ENCODE measurements around the gene SORBS1.

The SORBS1 gene

DNA sequence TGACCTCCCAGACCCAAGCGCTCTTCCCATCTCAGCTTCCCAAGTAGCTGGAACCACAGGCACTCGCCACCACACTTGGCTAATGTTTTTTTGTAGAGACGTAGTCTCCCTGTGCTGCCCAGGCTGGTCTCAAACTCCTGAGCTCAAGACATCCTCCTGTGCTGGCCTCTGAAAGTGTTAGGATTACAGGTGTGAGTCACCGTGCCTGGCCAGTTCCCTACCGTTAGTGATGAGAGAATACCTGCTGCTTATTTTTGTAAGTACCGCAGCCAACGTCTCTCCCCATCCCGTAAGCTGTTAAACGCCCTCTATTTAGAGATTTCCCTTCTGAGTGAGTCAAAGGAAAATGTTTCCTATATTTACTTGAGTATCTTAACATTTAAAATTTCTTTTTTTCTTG, 231.9 kb downstream of the SORBS1 start:
- TF ChIP-seq, protein P1, sequence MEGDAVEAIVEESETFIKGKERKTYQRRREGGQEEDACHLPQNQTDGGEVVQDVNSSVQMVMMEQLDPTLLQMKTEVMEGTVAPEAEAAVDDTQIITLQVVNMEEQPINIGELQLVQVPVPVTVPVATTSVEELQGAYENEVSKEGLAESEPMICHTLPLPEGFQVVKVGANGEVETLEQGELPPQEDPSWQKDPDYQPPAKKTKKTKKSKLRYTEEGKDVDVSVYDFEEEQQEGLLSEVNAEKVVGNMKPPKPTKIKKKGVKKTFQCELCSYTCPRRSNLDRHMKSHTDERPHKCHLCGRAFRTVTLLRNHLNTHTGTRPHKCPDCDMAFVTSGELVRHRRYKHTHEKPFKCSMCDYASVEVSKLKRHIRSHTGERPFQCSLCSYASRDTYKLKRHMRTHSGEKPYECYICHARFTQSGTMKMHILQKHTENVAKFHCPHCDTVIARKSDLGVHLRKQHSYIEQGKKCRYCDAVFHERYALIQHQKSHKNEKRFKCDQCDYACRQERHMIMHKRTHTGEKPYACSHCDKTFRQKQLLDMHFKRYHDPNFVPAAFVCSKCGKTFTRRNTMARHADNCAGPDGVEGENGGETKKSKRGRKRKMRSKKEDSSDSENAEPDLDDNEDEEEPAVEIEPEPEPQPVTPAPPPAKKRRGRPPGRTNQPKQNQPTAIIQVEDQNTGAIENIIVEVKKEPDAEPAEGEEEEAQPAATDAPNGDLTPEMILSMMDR (conservative IDR thresholded peaks at IDR 0.05) = no peak
- TF ChIP-seq ZFX (IDR thresholded peaks at IDR 0.05) = no peak
- no peak overlapping the region for H3K27ac ChIP-seq

DNA sequence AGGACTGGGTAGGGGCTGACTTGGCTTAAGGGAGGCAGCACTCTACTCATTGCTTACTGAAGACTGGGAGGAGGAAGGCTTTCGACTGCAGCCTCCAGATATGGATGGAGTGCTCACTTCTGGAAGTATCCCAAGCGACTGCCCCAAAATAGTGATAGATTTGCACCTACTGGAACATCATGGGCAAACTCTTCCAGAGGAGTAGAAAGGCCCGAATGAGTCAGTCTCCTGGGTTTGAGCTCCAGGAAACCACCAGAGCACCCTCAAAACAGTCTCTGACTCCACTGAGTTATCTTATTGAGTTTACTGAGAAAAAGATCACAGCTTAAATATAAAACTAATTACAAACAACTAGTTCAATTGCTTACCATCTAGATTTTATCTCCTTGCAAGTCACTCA, 233.2 kb downstream of the SORBS1 start:
- no peak overlapping the region for H3K27ac ChIP-seq
- TF ChIP-seq, protein P1 (conservative IDR thresholded peaks at IDR 0.05) = no peak
- TF ChIP-seq ZFX (IDR thresholded peaks at IDR 0.05) = no peak

DNA sequence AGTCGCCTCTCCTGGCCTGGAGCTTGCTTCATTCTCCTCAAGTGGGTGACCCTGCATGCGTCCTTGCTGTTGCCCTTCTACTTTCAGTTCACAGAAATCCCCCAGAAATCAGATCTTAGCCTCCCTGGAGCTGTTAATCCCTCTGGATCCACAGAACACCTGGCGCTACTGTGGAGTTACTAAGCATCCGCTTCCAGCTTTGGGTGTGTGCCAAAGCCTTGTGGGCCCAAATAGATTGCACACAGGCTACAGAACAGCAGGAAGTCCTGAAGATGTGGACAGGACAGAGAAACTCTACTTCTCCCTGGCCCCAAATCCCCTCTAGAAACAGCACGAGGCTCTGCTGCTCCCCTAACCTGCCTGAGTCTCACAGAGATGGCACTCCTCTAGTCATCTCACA, 233.8 kb downstream of the SORBS1 start:
- H3K27ac ChIP-seq = no peak overlapping the region
- TF ChIP-seq ZFX (IDR thresholded peaks at IDR 0.05) = no peak
- TF ChIP-seq, protein P1 (conservative IDR thresholded peaks at IDR 0.05) = no peak

DNA sequence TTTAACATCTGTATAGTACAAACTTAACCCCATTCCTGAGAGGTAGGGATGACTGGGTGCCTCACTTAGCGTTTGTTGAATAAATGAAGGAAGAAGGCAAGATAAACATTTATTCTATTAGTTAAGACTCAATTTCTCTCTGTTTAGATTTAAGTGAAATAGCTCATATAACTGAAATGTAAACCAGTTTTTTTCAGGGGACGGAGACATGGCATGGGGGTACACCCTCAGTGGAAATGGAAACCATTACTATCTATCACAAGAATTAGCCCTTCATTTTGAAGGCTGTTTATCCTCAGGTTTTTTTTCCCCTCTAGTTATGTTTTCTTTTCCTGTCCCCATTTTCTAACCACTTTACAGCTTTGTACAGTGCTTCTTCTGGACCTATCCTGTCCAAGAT, 234.8 kb downstream of the SORBS1 start:
- H3K27ac ChIP-seq = no peak overlapping the region
- TF ChIP-seq ZFX (IDR thresholded peaks at IDR 0.05) = no peak
- TF ChIP-seq, protein P1 (conservative IDR thresholded peaks at IDR 0.05) = no peak

DNA sequence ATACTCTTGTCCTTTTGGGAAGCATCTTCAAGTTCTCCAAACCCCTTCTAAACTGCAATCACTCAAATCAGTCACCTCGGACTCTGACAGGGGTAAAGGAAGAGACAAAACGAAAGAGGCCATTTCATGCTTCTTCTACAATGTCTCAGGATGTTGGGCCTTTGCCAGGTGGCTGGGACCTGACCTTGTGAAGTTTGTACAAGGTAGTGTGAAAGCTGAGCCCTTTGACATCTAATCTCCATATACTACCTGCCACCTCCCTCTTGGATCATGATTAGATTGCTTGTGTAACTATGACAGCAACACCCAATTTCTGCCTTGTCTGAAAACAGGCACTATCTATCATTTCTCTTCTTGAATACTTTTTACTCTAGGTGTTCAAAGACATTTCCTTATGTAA, 235.3 kb downstream of the SORBS1 start:
- H3K27ac ChIP-seq = no peak overlapping the region
- TF ChIP-seq ZFX (IDR thresholded peaks at IDR 0.05) = no peak
- TF ChIP-seq, protein P1 (conservative IDR thresholded peaks at IDR 0.05) = no peak

DNA sequence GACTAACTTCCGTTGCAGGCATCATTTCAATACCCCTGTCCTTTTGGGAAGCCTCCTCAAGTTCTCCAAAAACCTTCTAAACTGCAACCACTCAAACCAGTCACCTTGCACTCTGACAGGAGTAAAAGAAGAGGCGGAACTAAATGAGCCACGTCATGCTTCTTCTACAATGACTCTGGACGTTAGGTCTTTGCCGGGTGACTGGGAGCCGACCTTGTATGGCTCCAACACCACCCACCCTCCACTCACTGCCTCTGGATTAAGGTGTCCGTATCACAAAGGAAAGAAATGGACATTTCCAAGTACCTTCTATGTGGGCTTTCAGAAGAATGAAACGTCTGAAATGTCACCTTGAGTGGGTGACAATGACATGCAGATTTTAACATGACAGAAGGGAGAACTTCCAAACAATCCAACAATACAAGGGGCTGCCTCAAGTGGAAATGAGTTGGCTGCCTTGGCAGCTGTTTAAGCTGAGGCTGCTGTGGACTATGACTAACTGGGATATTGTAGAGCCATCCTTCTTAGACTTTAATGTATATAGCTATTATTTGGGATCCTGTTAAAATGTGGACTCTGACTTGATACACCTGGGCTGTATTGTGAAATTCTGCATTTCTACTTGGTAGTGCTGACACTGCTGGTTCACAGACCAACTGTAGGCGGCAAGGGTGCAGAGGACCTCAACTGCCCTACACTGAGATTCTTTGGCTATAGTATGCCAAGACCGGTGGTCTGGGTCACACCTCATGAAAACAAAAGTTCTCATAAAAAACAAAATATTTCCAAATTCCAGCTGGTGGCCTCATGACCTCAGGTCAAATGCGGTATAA, 236.5 kb downstream of the SORBS1 start:
- TF ChIP-seq ZFX (IDR thresholded peaks at IDR 0.05) = no peak
- TF ChIP-seq, protein P1 (conservative IDR thresholded peaks at IDR 0.05) = no peak
- H3K27ac ChIP-seq = no peak overlapping the region

DNA sequence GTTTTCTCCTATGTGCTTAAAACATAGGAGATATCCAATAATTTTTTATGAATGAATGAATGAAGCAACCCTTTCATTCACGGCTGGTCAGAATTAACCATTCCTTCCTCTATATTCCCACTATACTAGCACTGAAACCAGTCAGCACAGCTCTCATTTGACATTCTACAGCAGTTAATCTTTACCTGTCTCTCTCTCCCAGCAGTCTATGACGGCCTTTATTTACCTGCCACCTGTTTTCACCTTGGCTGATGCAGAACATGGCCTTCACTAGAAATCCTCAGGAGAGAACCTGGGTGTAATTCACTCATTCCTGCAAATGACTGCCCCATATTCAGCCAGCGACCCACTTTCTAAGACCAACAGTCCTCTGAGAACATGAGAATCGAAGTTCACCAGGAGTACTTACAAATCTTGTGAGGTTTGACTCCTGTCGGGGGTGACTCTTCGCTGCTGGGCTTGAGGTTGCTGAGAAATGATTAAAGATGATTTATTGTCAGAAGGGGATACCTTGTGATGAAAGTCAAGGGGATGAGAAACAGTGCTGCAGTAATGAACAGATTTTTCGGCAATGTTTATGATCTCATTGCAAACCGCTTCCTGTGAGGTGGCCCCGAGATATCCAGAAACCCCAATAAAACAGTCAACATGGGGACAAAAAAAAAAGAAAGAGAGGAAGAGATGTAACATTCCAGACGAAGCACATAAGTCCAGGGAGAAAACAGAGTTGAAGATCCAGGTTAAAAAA, 239.4 kb downstream of the SORBS1 start:
- no peak overlapping the region for H3K27ac ChIP-seq
- TF ChIP-seq, protein P1 (conservative IDR thresholded peaks at IDR 0.05) = no peak
- no peak for TF ChIP-seq ZFX (IDR thresholded peaks at IDR 0.05)

Measured in C4-2B (cell line).